IMR-90 (cell line): Measurements from ENCODE around the gene QRFP. TPM values are rescaled to one million over a fixed set of nuclear protein-coding genes. Genes with fewer than 3 reads are reported as not detected.

Source experiments
- ATAC-seq: fragments of 200-7000 bp; cut with Tn5 transposase; 2 replicates; pipeline ENCODE4 v1.9.1; 2020; ENCODE audit warnings: low read depth, mild to moderate bottlenecking, moderate library complexity
- BruUV-seq: library from RNA; stranded (reverse); fragments of 400-500 nt; replicated peaks from 2 replicates; lab custom pipeline; 2021; lab: Mats Ljungman, UMichigan
- CTCF ChIA-PET: fragments of 300-600 bp; formaldehyde crosslinking; extraction: SDS; loops from one replicate; lab custom pipeline; 2021; ENCODE audit warnings: antibody characterized with exemption; lab: Yijun Ruan, JAX
- POLR2A ChIA-PET: fragments of 300-600 bp; sonication (Branson Sonifier 250); formaldehyde crosslinking; loops from one replicate; lab custom pipeline; 2022; ENCODE audit warnings: antibody characterized with exemption; ENCODE audit not compliant: unreplicated experiment; lab: Charles Lee
- DNase-seq: peaks from one replicate; pipeline ENCODE4 v3.0.0; 2013
- H2AFZ ChIP-seq: replicated peaks from 2 replicates; pipeline ENCODE3; 2013; ENCODE audit warnings: low read length, mild to moderate bottlenecking; ENCODE audit not compliant: poor library complexity
- H2AK5ac ChIP-seq: 2 replicates; pipeline ENCODE4 v1.6.1; 2013; ENCODE audit warnings: low read depth, low read length, inconsistent platforms
- H2AK9ac ChIP-seq: replicated peaks from 2 replicates; pipeline ENCODE3; 2013; ENCODE audit warnings: mild to moderate bottlenecking, low read depth, low read length, moderate library complexity; ENCODE audit not compliant: poor library complexity
- H2BK120ac ChIP-seq: 2 replicates; pipeline ENCODE4 v1.6.1; 2013; ENCODE audit warnings: low read depth, low read length, inconsistent platforms
- H2BK15ac ChIP-seq: 3 replicates; pipeline ENCODE4 v1.6.1; 2013; ENCODE audit warnings: low read depth, low read length, inconsistent platforms
- H2BK20ac ChIP-seq: 2 replicates; pipeline ENCODE4 v1.6.1; 2013; ENCODE audit warnings: low read depth, mild to moderate bottlenecking, inconsistent platforms, low read length, moderate library complexity
- H2BK5ac ChIP-seq: 2 replicates; pipeline ENCODE4 v1.6.1; 2013; ENCODE audit warnings: mild to moderate bottlenecking, low read depth, low read length, inconsistent platforms; ENCODE audit not compliant: poor library complexity, severe bottlenecking
- H3K14ac ChIP-seq: replicated peaks from 2 replicates; pipeline ENCODE4 v1.6.1; 2013; ENCODE audit warnings: low read depth, low read length, inconsistent platforms
- H3K18ac ChIP-seq: 2 replicates; pipeline ENCODE4 v1.6.1; 2013; ENCODE audit warnings: low read depth, low read length, control low read depth
- H3K23ac ChIP-seq: 2 replicates; pipeline ENCODE4 v1.6.1; 2013; ENCODE audit warnings: low read depth, low read length, inconsistent platforms
- H3K27ac ChIP-seq: 2 replicates; pipeline ENCODE4 v1.5.1; 2013; ENCODE audit warnings: mild to moderate bottlenecking, control low read depth, low read length; ENCODE audit not compliant: insufficient read depth
- H3K27me3 ChIP-seq: 2 replicates; pipeline ENCODE4 v1.6.1; 2013; ENCODE audit warnings: low read length; ENCODE audit not compliant: control insufficient read depth, insufficient read depth
- H3K36me3 ChIP-seq: 2 replicates; pipeline ENCODE4 v1.6.1; 2013; ENCODE audit warnings: low read length, mixed read lengths; ENCODE audit not compliant: control insufficient read depth, insufficient read depth
- H3K4ac ChIP-seq: 2 replicates; pipeline ENCODE4 v1.6.1; 2013; ENCODE audit warnings: low read depth, low read length, inconsistent platforms
- H3K4me1 ChIP-seq: 2 replicates; pipeline ENCODE4 v1.6.1; 2013; ENCODE audit warnings: low read length, mixed read lengths; ENCODE audit not compliant: control insufficient read depth, insufficient read depth
- H3K4me2 ChIP-seq: 2 replicates; pipeline ENCODE4 v1.6.1; 2013; ENCODE audit warnings: low read depth, mild to moderate bottlenecking, control low read depth, low read length, moderate library complexity
- H3K4me3 ChIP-seq: 2 replicates; pipeline ENCODE4 v1.5.1; 2013; ENCODE audit warnings: low read depth, mild to moderate bottlenecking, control low read depth, low read length, moderate library complexity; ENCODE audit not compliant: insufficient read depth
- H3K56ac ChIP-seq: 2 replicates; pipeline ENCODE4 v1.6.1; 2013; ENCODE audit warnings: low read length, inconsistent platforms; ENCODE audit not compliant: insufficient read depth; ENCODE audit errors: extremely low read depth
- H3K79me1 ChIP-seq, 2 experiments: 2 replicates each; pipeline ENCODE4 v1.6.1; 2013; ENCODE audit warnings: low read length in 2 of 2, inconsistent platforms in 1 of 2, low read depth in 1 of 2
- H3K9ac ChIP-seq: 2 replicates; pipeline ENCODE4 v1.6.1; 2013; ENCODE audit warnings: low read depth, low read length, control low read depth
- H3K9me1 ChIP-seq: 2 replicates; pipeline ENCODE4 v1.6.1; 2013; ENCODE audit warnings: low read length, inconsistent platforms; ENCODE audit not compliant: insufficient read depth
- H3K9me3 ChIP-seq: 2 replicates; pipeline ENCODE4 v1.6.1; 2013; ENCODE audit warnings: low read length; ENCODE audit not compliant: control insufficient read depth, insufficient read depth
- H4K20me1 ChIP-seq: 2 replicates; pipeline ENCODE4 v1.6.1; 2013; ENCODE audit warnings: low read length, inconsistent platforms; ENCODE audit not compliant: insufficient read depth
- H4K5ac ChIP-seq: 2 replicates; pipeline ENCODE4 v1.6.1; 2013; ENCODE audit warnings: mild to moderate bottlenecking, low read depth, low read length, control low read depth
- H4K8ac ChIP-seq, 2 experiments: 2 replicates each; pipeline ENCODE4 v1.6.1; 2013; ENCODE audit warnings: low read depth in 2 of 2, low read length in 2 of 2, control low read depth in 1 of 2, inconsistent platforms in 1 of 2
- H4K91ac ChIP-seq: 2 replicates; pipeline ENCODE4 v1.6.1; 2013; ENCODE audit warnings: low read depth, low read length, inconsistent platforms; ENCODE audit not compliant: insufficient read depth
- BHLHE40 ChIP-seq: fragments of 150-350 bp; IDR thresholded peaks from 2 replicates; pipeline ENCODE4 v1.6.1; 2016; ENCODE audit warnings: mild to moderate bottlenecking, low read depth, low read length
- CEBPB ChIP-seq: IDR thresholded peaks from 2 replicates; pipeline ENCODE4 v1.6.1; 2012; ENCODE audit warnings: low read depth, low read length, improper control_type of control experiment
- CHD1 ChIP-seq: IDR thresholded peaks from 2 replicates; pipeline ENCODE4 v1.6.1; 2012; ENCODE audit warnings: low read depth, low read length, improper control_type of control experiment
- ELK1 ChIP-seq: fragments of 150-350 bp; IDR thresholded peaks from 2 replicates; pipeline ENCODE4 v1.6.1; 2016; ENCODE audit warnings: low read depth, mild to moderate bottlenecking, low read length, moderate library complexity, borderline replicate concordance
- FOS ChIP-seq: fragments of 150-350 bp; IDR thresholded peaks from 2 replicates; pipeline ENCODE4 v1.6.1; 2016; ENCODE audit warnings: low read depth, low read length
- MAFK ChIP-seq: IDR thresholded peaks from 2 replicates; pipeline ENCODE4 v1.6.1; 2012; ENCODE audit warnings: low read depth, low read length, improper control_type of control experiment
- MAZ ChIP-seq: IDR thresholded peaks from 2 replicates; pipeline ENCODE4 v1.6.1; 2012; ENCODE audit warnings: low read depth, mild to moderate bottlenecking, low read length, improper control_type of control experiment, moderate library complexity, borderline replicate concordance
- MXI1 ChIP-seq: IDR thresholded peaks from 2 replicates; pipeline ENCODE4 v1.6.1; 2012; ENCODE audit warnings: low read depth, mild to moderate bottlenecking, low read length, moderate library complexity, borderline replicate concordance
- NFE2L2 ChIP-seq: fragments of 150-350 bp; IDR thresholded peaks from 2 replicates; pipeline ENCODE4 v1.6.1; 2016; ENCODE audit warnings: low read depth, mild to moderate bottlenecking, low read length
- POLR2A ChIP-seq: IDR thresholded peaks from 2 replicates; pipeline ENCODE4 v1.6.1; 2012; ENCODE audit warnings: mild to moderate bottlenecking, low read depth, low read length
- RAD21 ChIP-seq: IDR thresholded peaks from 2 replicates; pipeline ENCODE4 v1.6.1; 2012; ENCODE audit warnings: low read length, improper control_type of control experiment
- RCOR1 ChIP-seq: IDR thresholded peaks from 2 replicates; pipeline ENCODE4 v1.6.1; 2012; ENCODE audit warnings: mild to moderate bottlenecking, low read length, improper control_type of control experiment; ENCODE audit not compliant: insufficient replicate concordance
- RFX5 ChIP-seq: IDR thresholded peaks from 2 replicates; pipeline ENCODE4 v1.8.0; 2012; ENCODE audit warnings: low read depth, mild to moderate bottlenecking, low read length, moderate library complexity
- SMC3 ChIP-seq: fragments of 150-350 bp; IDR thresholded peaks from 2 replicates; pipeline ENCODE4 v1.6.1; 2016; ENCODE audit warnings: low read depth, mild to moderate bottlenecking, antibody characterized with exemption, low read length, moderate library complexity
- USF2 ChIP-seq: fragments of 150-350 bp; IDR thresholded peaks from 2 replicates; pipeline ENCODE4 v1.6.1; 2017; ENCODE audit warnings: mild to moderate bottlenecking, antibody characterized with exemption, low read length, low read depth
- WGBS, 2 experiments: methylation state at CpG; one replicate each; pipeline versions ENCODE4 v1.1.5 to v1.1.7; 2013; ENCODE audit warnings: missing lambda C conversion rate in 2 of 2; ENCODE audit not compliant: insufficient read length in 1 of 2; ENCODE audit errors: extremely low coverage in 2 of 2; 5-methylcytosine and 5-hydroxymethylcytosine counted together
- dilution Hi-C: fragments of 300-500 bp; cut with HindIII; formaldehyde crosslinking; loops from one replicate; pipeline ENCODE4 v1.14.3; 2018; ENCODE audit warnings: low sequenced_read_pairs; ENCODE audit not compliant: unreplicated experiment
- in situ Hi-C: fragments of 300-500 bp; cut with MboI; formaldehyde crosslinking; loops from 3 replicates; pipeline ENCODE4 v1.14.3; 2019; ENCODE audit warnings: low sequenced_read_pairs, inconsistent platforms, mixed read lengths
- intact Hi-C: fragments of 100-400 bp; cut with micrococcal nuclease; formaldehyde crosslinking; loops from 2 replicates; pipeline ENCODE4 v1.10.0; 2022
- polyA plus RNA-seq, 3 experiments: library from polyadenylated mRNA; depleted of rRNA; stranded (reverse); fragments of >200 nt; gene quantifications; 2 replicates each; pipeline ENCODE4 v1.2.3, GENCODE V29; 2012; ENCODE audit warnings: low replicate concordance in 1 of 3
- total RNA-seq: library from RNA; depleted of rRNA; stranded (reverse); fragments of >200 nt; gene quantifications from 2 replicates; pipeline ENCODE4 v1.2.3, GENCODE V29; 2012

QRFP gene
- total and polyA plus RNA-seq, 2 of the 4 experiments (the other 2 are of a cell fraction) = not detected

- TF ChIP-seq CEBPB (no peak), MAFK (0 out of 2 replicates have a peak, but pooled peaks have one; percentile 10)
These were observed 44.3 kb upstream of the QRFP start (continued) for GRCh38 chr9:130940693-130941576.

GRCh38 chr9:130940027-130940549 lies 43.5 kb upstream of the QRFP start:
- DNase-seq (no peak), ATAC-seq (no peak)
- Histone ChIP-seq H3K79me1 (0 out of 4 replicates have a peak, but pooled peaks cover 0 to 3% of the 10 kb centered on the region in 2 experiments), H4K91ac (no peak overlapping the region), H3K27me3 (peaks cover 39% of the 10 kb centered on the region), H2BK120ac (no peak overlapping the region), H3K4me3 (no peak overlapping the region), H3K9ac (no peak overlapping the region), H2AK9ac (no peak overlapping the region), H3K4ac (no peak overlapping the region), H3K23ac (no peak overlapping the region), H2BK5ac (no peak overlapping the region), H2AK5ac (no peak overlapping the region), H3K4me2 (no peak overlapping the region), H2AFZ (no peak overlapping the region), H2BK15ac (no peak overlapping the region), H3K9me3 (no peaks in the 10 kb centered on the region), H4K8ac (no peak overlapping the region), H4K20me1 (peaks cover 6% of the 10 kb centered on the region; the same call in 1 of the 2 replicates), H3K9me1 (peaks cover 7% of the 10 kb centered on the region; the same call in 1 of the 2 replicates), H3K36me3 (no peaks in the 10 kb centered on the region), H3K18ac (no peak overlapping the region), H4K5ac (no peak overlapping the region), H2BK20ac (no peak overlapping the region), H3K56ac (no peak overlapping the region), H3K14ac (no peak overlapping the region), H3K4me1 (peaks cover 16% of the 10 kb centered on the region), H3K27ac (no peak overlapping the region)
- in situ Hi-C loops = no loop called here
- BruUV-seq = no TSS peak
- intact Hi-C loops = loop anchor here (2.0 kb wide), 1 partner anchor 69 kb away; no protein-coding TSS in a partner anchor
- TF ChIP-seq RAD21 (no peak), RFX5 (no peak), SMC3 (no peak), CEBPB (no peak), FOS (no peak), ELK1 (no peak), MXI1 (no peak), USF2 (no peak), MAZ (no peak), POLR2A (no peak), RCOR1 (no peak), BHLHE40 (no peak), CHD1 (no peak), NFE2L2 (no peak)
- dilution Hi-C loops = no loop called here
- WGBS, 2 experiments = 17% methylated on average over 9 of the region's 32 CpGs; no CpG with 5 or more reads in 1 of the 2 experiments
- ChIA-PET POLR2A (no interaction called here), CTCF (no interaction called here)
